Esophagus muscularis mucosa (tissue), 4 donors: Measurements from ENCODE around the gene HSPA12B. TPM values are rescaled to one million over a fixed set of nuclear protein-coding genes. Genes with fewer than 3 reads are reported as not detected.
A peak's percentile ranks its signal among the peaks of the same experiment; 100 is the strongest.

ENCODE experiments used
- DNase-seq: peaks from one replicate; pipeline ENCODE4 v3.0.0-alpha.2; 2017; ENCODE audit errors: extremely low spot score
- H3K27ac ChIP-seq, 4 donors: fragments of 200-600 bp; sonication (generic); replicated peaks in 1 of 4; 1 replicate in 3 of 4; 2 replicates in 1 of 4; pipeline ENCODE4 v1.5.1; 2016 to 2019; ENCODE audit warnings: mild to moderate bottlenecking in 1 of 4
- H3K27me3 ChIP-seq, 4 donors: fragments of 200-600 bp; sonication (generic); one replicate each; pipeline versions ENCODE4 v1.5.1 to v1.6.0; 2016 to 2019
- H3K36me3 ChIP-seq, 4 donors: fragments of 200-600 bp; sonication (generic); one replicate each; pipeline ENCODE4 v1.5.1; 2016 to 2019
- H3K4me1 ChIP-seq, 4 donors: fragments of 200-600 bp; sonication (generic); one replicate each; pipeline ENCODE4 v1.5.1; 2016 to 2019
- H3K4me3 ChIP-seq, 4 donors: fragments of 200-600 bp; sonication (generic); 1 replicate in 2 of 4; 2 replicates in 2 of 4; pipeline ENCODE4 v1.5.1; 2016 to 2019; ENCODE audit warnings: mild to moderate bottlenecking in 4 of 4, moderate library complexity in 1 of 4
- H3K9me3 ChIP-seq, 4 donors: fragments of 200-600 bp; sonication (generic); 1 replicate in 3 of 4; 2 replicates in 1 of 4; pipeline ENCODE4 v1.5.1; 2016 to 2019
- CTCF ChIP-seq, 3 experiments: fragments of 200-600 bp in 2 of 3; fragments of 450-650 bp in 1 of 3; sonication (generic) in 2 of 3; IDR thresholded peaks; one replicate each; pipeline ENCODE4 v1.5.1; 2017 to 2019; ENCODE audit warnings: antibody characterized with exemption in 3 of 3, mild to moderate bottlenecking in 2 of 3, moderate library complexity in 1 of 3
- EP300 ChIP-seq: sonication (generic); formaldehyde crosslinking; IDR thresholded peaks from one replicate; pipeline ENCODE4 v1.6.1; 2017; ENCODE audit warnings: antibody characterized with exemption
- POLR2A ChIP-seq: fragments of 450-650 bp; IDR thresholded peaks from one replicate; pipeline ENCODE4 v1.6.1; 2017; ENCODE audit warnings: antibody characterized with exemption, moderate library complexity, mild to moderate bottlenecking, low read depth
- POLR2AphosphoS5 ChIP-seq, 2 donors: sonication (generic); formaldehyde crosslinking; IDR thresholded peaks; one replicate each; pipeline ENCODE4 v1.6.1; 2017; ENCODE audit warnings: antibody characterized with exemption in 2 of 2
- WGBS: methylation state at CpG from one replicate; pipeline ENCODE4 v1.1.5; 2018; 5-methylcytosine and 5-hydroxymethylcytosine counted together
- intact Hi-C: fragments of 100-400 bp; cut with DNase I; formaldehyde crosslinking; loops from one replicate; pipeline ENCODE4 v1.15.1; 2023
- total RNA-seq, 4 donors: library from RNA; depleted of rRNA; stranded (reverse); fragments of >200 nt; gene quantifications; one replicate each; pipeline versions ENCODE4 v1.1.0 to v1.2.1, GENCODE V29; 2016

The HSPA12B gene
- total RNA-seq, 4 donors from 2014 or later: 8.9 to 22.2 (median 16.4) TPM

GRCh38 chr20:3775457-3776108 lies 43.1 kb downstream of the HSPA12B start:
- H3K36me3 ChIP-seq: no peaks in the 10 kb centered on the region
- TF ChIP-seq POLR2A (no peak), POLR2AphosphoS5 (IDR thresholded peaks at IDR 0.05) (no peak), CTCF (IDR thresholded peaks at IDR 0.05) (no peak)
- peaks cover 13 to 27% (median 22%) of the 10 kb centered on the region in 4 donors for H3K4me1 ChIP-seq
- no peaks in the 10 kb centered on the region for H3K27me3 ChIP-seq
- no peak overlapping the region for H3K4me3 ChIP-seq
- no peak overlapping the region for H3K27ac ChIP-seq
- WGBS: 90% methylated on average over 3 of the region's 4 CpGs
- H3K9me3 ChIP-seq: no peaks in the 10 kb centered on the region
- DNase-seq: no peak
- intact Hi-C loops: no loop called here

- peak overlapping the region in 3 of 4 donors; percentile 36 to 49 (median 39) for H3K27ac ChIP-seq
- 25% methylated on average over 10 of the region's 16 CpGs for WGBS
Observed at GRCh38 chr20:3777381-3777715, 44.9 kb downstream of the HSPA12B start.

GRCh38 chr20:3777716-3778629 lies 45.5 kb downstream of the HSPA12B start:
- H3K27ac ChIP-seq: peak overlapping the region in 3 of 4 donors; percentile 36 to 49 (median 39)
- WGBS: 16% methylated on average over 15 of the region's 70 CpGs
- no peaks in the 10 kb centered on the region for H3K27me3 ChIP-seq
- peak; percentile 93 for DNase-seq
- peaks cover 22 to 41% (median 38%) of the 10 kb centered on the region in 4 donors for H3K4me1 ChIP-seq
- peak in 1 of 3 experiments; percentile 21 for TF ChIP-seq CTCF (IDR thresholded peaks at IDR 0.05)
- no peak for TF ChIP-seq EP300
- no peak for TF ChIP-seq POLR2A
- TF ChIP-seq POLR2AphosphoS5 (IDR thresholded peaks at IDR 0.05): peak in 1 of 2 donors; percentile 52
- peak overlapping the region; percentile 55 to 66 (median 59) for H3K4me3 ChIP-seq
- intact Hi-C loops: no loop called here
- H3K9me3 ChIP-seq: no peaks in the 10 kb centered on the region
- peaks cover 0 to 7% (median under 1%) of the 10 kb centered on the region in 4 donors for H3K36me3 ChIP-seq

More at GRCh38 chr20:3777381-3777715, 44.9 kb downstream of the HSPA12B start:
- Histone ChIP-seq H3K36me3 (peaks cover 0 to under 1% (median 0%) of the 10 kb centered on the region in 4 donors), H3K9me3 (no peaks in the 10 kb centered on the region), H3K27me3 (no peaks in the 10 kb centered on the region), H3K4me3 (peak overlapping the region; percentile 55 to 66 (median 59)), H3K4me1 (peaks cover 22 to 40% (median 33%) of the 10 kb centered on the region in 4 donors)
- intact Hi-C loops: no loop called here
- TF ChIP-seq POLR2A: no peak
- TF ChIP-seq POLR2AphosphoS5 (IDR thresholded peaks at IDR 0.05): no peak
- TF ChIP-seq EP300: no peak
- TF ChIP-seq CTCF (IDR thresholded peaks at IDR 0.05): no peak
- DNase-seq: no peak

GRCh38 chr20:3778976-3779375 lies 46.5 kb downstream of the HSPA12B start:
- Histone ChIP-seq H3K9me3 (no peaks in the 10 kb centered on the region), H3K4me3 (no peak overlapping the region), H3K27me3 (no peaks in the 10 kb centered on the region), H3K27ac (no peak overlapping the region), H3K4me1 (peaks cover 29 to 51% (median 48%) of the 10 kb centered on the region in 4 donors), H3K36me3 (peaks cover 0 to 17% (median 6%) of the 10 kb centered on the region in 4 donors)
- no peak for DNase-seq
- intact Hi-C loops: no loop called here
- WGBS: 44% methylated on average over 9 of the region's 18 CpGs
- TF ChIP-seq CTCF (IDR thresholded peaks at IDR 0.05) (no peak), POLR2AphosphoS5 (IDR thresholded peaks at IDR 0.05) (no peak), EP300 (no peak), POLR2A (no peak)
